Activated naive CD4-positive, alpha-beta T cell treated with anti-CD3 and anti-CD28 coated beads for 36 hours (primary cell): ENCODE results near the gene NTM. TPM values are rescaled to one million over a fixed set of nuclear protein-coding genes. Genes with fewer than 3 reads are reported as not detected.

Source experiments
- CTCF ChIA-PET: fragments of 350-600 bp; sonication (Branson Sonifier 250); formaldehyde crosslinking; loops from one replicate; lab custom pipeline; 2021; ENCODE audit warnings: antibody characterized with exemption; lab: Charles Lee
- DNase-seq: peaks from one replicate; pipeline ENCODE4 v3.0.0-alpha.2; 2020
- H3K27ac Mint-ChIP-seq: one replicate; pipeline ENCODE4 v1.8.0; 2021; ENCODE audit warnings: mild to moderate bottlenecking, mixed read lengths
- H3K27me3 Mint-ChIP-seq: one replicate; pipeline ENCODE4 v1.8.0; 2021; ENCODE audit warnings: low read depth, mixed read lengths
- H3K36me3 Mint-ChIP-seq: one replicate; pipeline ENCODE4 v1.8.0; 2021; ENCODE audit warnings: low read depth, mixed read lengths
- H3K4me1 Mint-ChIP-seq: one replicate; pipeline ENCODE4 v1.8.0; 2021; ENCODE audit warnings: low read depth, mixed read lengths
- H3K4me3 Mint-ChIP-seq: one replicate; pipeline ENCODE4 v1.8.0; 2021; ENCODE audit warnings: mild to moderate bottlenecking, moderate library complexity, mixed read lengths
- H3K9me3 Mint-ChIP-seq: one replicate; pipeline ENCODE4 v1.8.0; 2021; ENCODE audit warnings: mixed read lengths
- intact Hi-C: fragments of 100-400 bp; cut with micrococcal nuclease; formaldehyde crosslinking; loops from one replicate; pipeline ENCODE4 v1.15.1; 2023
- total RNA-seq, 2 experiments: library from RNA; stranded (reverse); gene quantifications; one replicate each; pipeline ENCODE4 v1.2.3, GENCODE V29; 2021

NTM gene
- total RNA-seq, 2 experiments from 2014 or later: not detected

DNA sequence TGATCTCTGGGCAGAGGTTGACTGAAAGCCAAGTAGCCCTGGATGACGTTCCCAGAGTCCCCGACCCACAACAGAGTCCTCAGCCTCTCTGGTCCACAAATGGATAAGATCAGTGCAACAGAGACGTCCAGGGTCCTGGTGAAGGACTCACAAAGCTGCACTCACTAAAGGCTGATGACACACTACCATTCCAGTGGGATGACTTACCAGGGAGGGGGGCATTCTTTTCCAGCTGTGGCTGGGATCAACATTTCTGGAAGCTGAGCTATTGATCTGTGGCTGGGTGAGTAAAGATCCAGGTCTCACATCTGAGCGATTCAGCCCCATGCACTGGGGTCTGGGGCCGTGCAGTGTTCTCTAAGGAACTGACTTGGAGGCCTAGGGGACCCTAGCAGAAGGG lies 296.2 kb downstream of the NTM start:
- Mint-ChIP-seq H3K36me3 (no peaks in the 10 kb centered on the region), H3K4me1 (peaks cover 3% of the 10 kb centered on the region), H3K27me3 (no peaks in the 10 kb centered on the region), H3K27ac (no peak overlapping the region), H3K4me3 (no peak overlapping the region), H3K9me3 (no peaks in the 10 kb centered on the region)
- intact Hi-C loops: no loop called here
- DNase-seq: no peak
- CTCF ChIA-PET: no interaction called here

DNA sequence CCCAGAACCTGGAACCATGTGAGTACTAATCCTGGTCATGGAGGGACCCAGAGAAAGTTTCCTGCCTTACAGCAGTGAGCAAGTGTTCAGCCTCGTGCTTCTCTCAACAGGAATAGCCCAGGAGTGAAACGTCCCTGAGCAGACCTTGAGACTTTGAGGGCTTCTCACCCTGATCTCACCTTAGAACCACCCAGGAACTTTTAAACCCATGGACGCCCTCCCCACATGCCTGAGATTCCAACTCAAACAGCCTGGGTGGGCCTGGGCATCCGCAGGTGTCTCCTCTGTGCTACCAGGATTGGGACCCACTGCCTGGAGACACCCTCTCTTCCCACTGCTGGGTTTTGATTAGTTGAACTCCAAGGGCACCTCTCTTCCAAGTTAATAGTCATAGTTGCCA lies 297.2 kb downstream of the NTM start:
- intact Hi-C loops: no loop called here
- Mint-ChIP-seq H3K27me3 (no peaks in the 10 kb centered on the region), H3K4me1 (peaks cover 3% of the 10 kb centered on the region), H3K4me3 (no peak overlapping the region), H3K9me3 (no peaks in the 10 kb centered on the region), H3K27ac (no peak overlapping the region), H3K36me3 (no peaks in the 10 kb centered on the region)
- DNase-seq: no peak
- CTCF ChIA-PET: interaction anchor here (2.3 kb wide), 1 partner anchor 10 kb away, joined by 6 read pairs; no protein-coding TSS in a partner anchor

DNA sequence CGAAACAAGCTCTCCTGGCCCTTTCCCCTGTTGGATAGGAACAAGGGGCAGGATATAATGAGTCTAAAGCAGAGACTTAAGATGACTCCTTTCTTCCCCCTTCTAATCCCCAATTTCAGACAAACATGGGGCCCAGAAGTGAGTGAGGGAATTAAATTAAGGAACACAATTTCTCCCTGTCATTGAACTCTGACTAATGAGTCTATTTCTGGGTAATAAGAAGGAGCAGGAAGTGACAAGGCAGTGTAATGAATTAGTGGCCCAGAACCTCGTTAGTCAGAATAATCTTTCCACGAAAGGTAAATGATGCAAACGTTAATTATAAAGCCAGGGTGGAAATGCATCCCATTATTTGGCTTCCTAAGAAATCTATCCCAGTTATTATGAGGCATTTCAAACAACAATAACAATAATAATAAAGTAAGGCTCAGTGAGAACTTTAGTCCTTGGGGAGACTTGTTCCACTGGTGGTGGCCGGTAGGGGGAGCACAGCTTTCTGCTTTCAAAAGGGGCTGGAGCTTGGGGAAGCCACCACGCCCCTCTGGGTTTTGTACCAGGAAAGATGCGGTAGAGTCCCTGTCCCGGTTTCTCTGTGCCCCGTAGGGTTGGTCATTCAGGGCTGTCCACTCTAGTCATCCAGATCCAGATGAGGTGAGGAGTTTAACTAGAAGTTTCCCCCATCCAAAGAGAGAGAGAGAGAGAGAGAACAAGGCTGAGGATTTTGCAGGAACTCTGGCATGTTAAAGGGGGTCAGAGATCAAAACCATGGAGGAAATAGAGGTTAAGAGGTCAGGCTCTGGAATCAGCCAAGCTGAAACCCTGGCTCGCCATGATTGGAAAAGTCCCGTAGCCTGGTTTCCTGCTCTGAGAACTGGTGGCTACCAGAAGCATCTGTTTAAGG lies 298.3 kb downstream of the NTM start:
- Mint-ChIP-seq H3K4me1 (peaks cover 3% of the 10 kb centered on the region), H3K27me3 (no peaks in the 10 kb centered on the region), H3K27ac (no peak overlapping the region), H3K9me3 (no peaks in the 10 kb centered on the region), H3K4me3 (no peak overlapping the region), H3K36me3 (no peaks in the 10 kb centered on the region)
- intact Hi-C loops: no loop called here
- peak; percentile 56 for DNase-seq
- CTCF ChIA-PET: interaction anchor here (1.1 to 2.3 kb wide), 4 partner anchors 9 to 512 kb away, joined by 3 to 6 read pairs (median 4); no protein-coding TSS in a partner anchor

DNA sequence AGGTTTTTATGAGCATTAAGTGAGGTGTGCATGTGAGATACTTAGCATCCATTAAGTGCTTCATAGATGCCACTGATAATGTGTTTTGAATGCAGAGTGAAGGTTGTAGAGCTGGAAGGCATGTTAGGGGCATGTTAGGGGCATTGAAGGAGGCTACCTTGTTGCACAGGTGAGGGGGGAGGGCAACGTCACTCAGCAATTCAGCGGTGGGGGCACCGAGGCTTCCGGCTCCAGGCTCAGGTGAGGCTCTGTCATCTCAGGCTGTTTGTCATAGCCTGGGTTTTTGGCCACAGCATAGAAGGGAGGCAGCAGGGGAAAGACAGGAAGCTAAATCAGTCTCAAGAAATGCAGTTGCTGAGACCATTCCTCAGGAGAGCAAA lies 299.0 kb downstream of the NTM start:
- intact Hi-C loops: no loop called here
- CTCF ChIA-PET: interaction anchor here (0.6 to 2.3 kb wide), 5 partner anchors 9 to 512 kb away, joined by 3 to 6 read pairs (median 3); no protein-coding TSS in a partner anchor
- no peaks in the 10 kb centered on the region for H3K36me3 Mint-ChIP-seq
- no peaks in the 10 kb centered on the region for H3K9me3 Mint-ChIP-seq
- H3K27me3 Mint-ChIP-seq: no peaks in the 10 kb centered on the region
- no peak for DNase-seq
- H3K27ac Mint-ChIP-seq: no peak overlapping the region
- H3K4me3 Mint-ChIP-seq: no peak overlapping the region
- H3K4me1 Mint-ChIP-seq: peaks cover 3% of the 10 kb centered on the region

DNA sequence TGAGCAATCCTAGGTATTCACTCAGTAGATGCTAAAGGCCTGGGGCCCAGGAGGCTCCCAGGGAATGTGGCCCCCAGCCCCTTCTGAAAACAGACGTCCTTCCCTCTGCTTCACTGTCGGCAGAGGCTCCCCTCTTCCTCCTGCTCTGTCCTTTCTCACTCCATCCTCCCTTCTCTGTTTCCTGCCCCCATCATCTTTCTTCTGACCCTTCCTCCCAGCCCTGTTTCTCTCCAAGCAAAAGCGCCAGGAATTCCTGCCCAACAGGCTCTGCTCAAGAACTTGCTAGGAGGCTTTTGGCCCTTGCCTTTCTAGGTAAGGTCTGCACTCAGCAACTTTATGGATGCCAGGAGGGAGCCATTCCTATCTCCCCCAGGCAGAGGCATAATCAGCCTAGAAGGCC lies 300.5 kb downstream of the NTM start:
- Mint-ChIP-seq H3K27me3 (no peaks in the 10 kb centered on the region), H3K9me3 (no peaks in the 10 kb centered on the region), H3K36me3 (no peaks in the 10 kb centered on the region), H3K4me3 (no peak overlapping the region), H3K27ac (no peak overlapping the region), H3K4me1 (peaks cover 3% of the 10 kb centered on the region)
- DNase-seq: no peak
- CTCF ChIA-PET: interaction anchor here (1.4 kb wide), 1 partner anchor 606 kb away, joined by 3 read pairs; no protein-coding TSS in a partner anchor
- intact Hi-C loops: loop anchor here (5.0 to 10.0 kb wide), 2 partner anchors 266 to 424 kb away; no protein-coding TSS in a partner anchor

DNA sequence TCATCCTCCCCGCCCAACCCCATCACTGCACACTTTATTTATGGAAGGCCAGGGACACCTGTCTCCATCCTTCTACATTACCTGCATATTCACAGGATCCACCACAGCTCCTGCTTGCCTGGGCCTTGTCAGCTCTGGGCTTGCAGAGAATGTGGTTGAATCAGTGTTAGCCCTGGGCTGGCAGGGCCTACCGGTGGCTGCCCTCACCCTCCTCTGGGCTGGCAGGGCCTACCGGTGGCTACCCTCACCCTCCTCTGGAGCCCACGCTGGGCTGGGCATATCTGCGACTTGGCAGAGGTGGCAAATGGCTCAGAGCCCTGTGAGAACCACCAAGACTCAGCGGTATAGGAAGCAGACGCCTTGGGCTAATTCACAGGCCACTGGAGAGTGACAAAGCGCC lies 300.9 kb downstream of the NTM start:
- H3K4me3 Mint-ChIP-seq: no peak overlapping the region
- H3K9me3 Mint-ChIP-seq: no peaks in the 10 kb centered on the region
- no peak for DNase-seq
- H3K27me3 Mint-ChIP-seq: peaks cover 2% of the 10 kb centered on the region
- H3K36me3 Mint-ChIP-seq: no peaks in the 10 kb centered on the region
- H3K27ac Mint-ChIP-seq: no peak overlapping the region
- CTCF ChIA-PET: interaction anchor here (0.6 to 1.4 kb wide), 2 partner anchors 138 to 606 kb away, joined by 3 read pairs; no protein-coding TSS in a partner anchor
- H3K4me1 Mint-ChIP-seq: peaks cover 3% of the 10 kb centered on the region
- intact Hi-C loops: loop anchor here (5.0 to 10.0 kb wide), 2 partner anchors 267 to 424 kb away; no protein-coding TSS in a partner anchor

DNA sequence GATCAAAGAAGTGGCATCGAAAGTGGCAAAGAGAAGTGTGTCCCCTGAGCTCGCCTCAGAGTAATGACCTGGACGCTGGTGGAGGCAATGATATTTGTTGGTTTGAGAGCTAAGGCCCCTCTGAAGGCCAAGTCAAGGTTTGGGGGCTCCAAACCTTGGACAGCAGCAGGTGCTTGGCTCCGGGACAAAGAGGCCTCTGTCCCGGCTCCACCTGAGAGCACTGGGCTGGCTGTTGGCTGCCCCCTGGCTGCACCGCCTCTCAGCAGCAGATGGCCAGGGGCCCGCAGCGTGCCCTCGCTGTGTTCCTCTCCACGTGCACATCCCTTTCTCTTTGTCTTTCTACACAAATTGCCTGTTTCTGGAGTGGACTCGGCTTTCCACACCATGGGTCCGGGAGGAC lies 301.3 kb downstream of the NTM start:
- Mint-ChIP-seq H3K36me3 (no peaks in the 10 kb centered on the region), H3K4me3 (no peak overlapping the region), H3K27me3 (peaks cover 3% of the 10 kb centered on the region), H3K27ac (no peak overlapping the region), H3K9me3 (no peaks in the 10 kb centered on the region), H3K4me1 (peaks cover 3% of the 10 kb centered on the region)
- DNase-seq: no peak
- CTCF ChIA-PET: interaction anchor here (0.6 to 1.4 kb wide), 2 partner anchors 138 to 607 kb away, joined by 3 read pairs; no protein-coding TSS in a partner anchor
- intact Hi-C loops: loop anchor here (5.0 to 10.0 kb wide), 2 partner anchors 267 to 424 kb away; no protein-coding TSS in a partner anchor

DNA sequence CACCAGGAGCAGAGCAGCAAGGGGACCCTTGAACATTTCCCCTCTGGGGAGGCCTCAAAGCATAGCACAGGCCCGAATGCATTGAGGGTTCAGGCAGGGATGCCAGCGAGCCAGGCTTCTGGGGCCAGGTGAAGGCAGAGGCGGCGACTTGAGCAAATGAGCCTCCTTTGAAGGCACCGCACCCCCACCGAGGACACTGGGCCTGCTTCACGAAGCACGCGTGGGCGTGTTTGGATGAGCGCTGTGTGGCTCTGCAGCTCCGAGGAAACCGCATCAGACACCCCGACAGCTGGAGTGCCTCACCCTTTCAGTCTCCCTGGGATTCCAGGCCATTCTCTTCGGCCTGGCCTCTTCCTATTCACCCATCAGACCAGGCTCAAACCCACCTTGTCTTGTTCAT lies 301.8 kb downstream of the NTM start:
- CTCF ChIA-PET: interaction anchor here (0.6 to 1.4 kb wide), 2 partner anchors 139 to 607 kb away, joined by 3 read pairs; no protein-coding TSS in a partner anchor
- Mint-ChIP-seq H3K36me3 (no peaks in the 10 kb centered on the region), H3K9me3 (no peaks in the 10 kb centered on the region), H3K4me1 (peaks cover 3% of the 10 kb centered on the region), H3K27ac (no peak overlapping the region), H3K4me3 (no peak overlapping the region), H3K27me3 (peaks cover 3% of the 10 kb centered on the region)
- DNase-seq: no peak
- intact Hi-C loops: loop anchor here (5.0 to 10.0 kb wide), 2 partner anchors 267 to 425 kb away; no protein-coding TSS in a partner anchor

DNA sequence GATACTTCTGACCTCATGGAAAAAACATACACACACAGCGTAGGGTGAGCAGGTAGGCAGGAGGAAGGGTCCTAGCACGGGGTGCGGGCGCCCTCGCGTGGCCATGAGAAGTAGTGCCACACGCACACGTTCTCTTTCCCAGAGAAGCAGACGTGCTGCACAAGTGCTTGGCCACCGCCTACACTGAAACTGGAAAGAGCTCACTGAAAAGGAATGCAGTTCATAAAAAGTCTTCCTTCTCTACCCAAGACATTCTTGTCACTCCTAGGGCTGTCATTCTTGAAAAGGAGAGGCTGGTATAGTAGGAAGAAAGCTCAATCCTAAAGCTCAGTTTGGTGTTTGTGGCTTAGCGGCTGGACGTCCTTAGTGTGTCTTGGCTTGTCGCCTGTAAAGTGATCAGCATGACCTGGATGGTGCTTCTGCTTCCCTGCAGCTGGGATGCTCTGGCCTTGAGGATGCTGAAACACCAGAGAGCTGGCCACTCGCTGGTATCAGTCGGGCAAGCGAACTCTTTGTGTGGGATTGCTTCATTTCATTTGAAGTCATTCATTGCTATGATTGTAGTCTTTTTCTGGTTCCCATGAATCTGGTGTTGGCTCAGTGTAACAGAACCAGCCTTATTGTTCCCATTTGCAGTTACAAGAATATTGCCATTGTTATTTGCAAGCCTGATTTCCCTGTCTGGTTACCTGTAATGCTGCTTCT lies 303.8 kb downstream of the NTM start:
- H3K9me3 Mint-ChIP-seq: no peaks in the 10 kb centered on the region
- CTCF ChIA-PET: interaction anchor here (0.6 to 1.9 kb wide), 15 partner anchors 9 to 609 kb away, joined by 3 to 17 read pairs (median 3); no protein-coding TSS in a partner anchor
- H3K4me1 Mint-ChIP-seq: no peaks in the 10 kb centered on the region
- no peak overlapping the region for H3K4me3 Mint-ChIP-seq
- peak; percentile 72 for DNase-seq
- intact Hi-C loops: loop anchor here (1.0 to 10.0 kb wide), 4 partner anchors 269 to 751 kb away; no protein-coding TSS in a partner anchor
- H3K27me3 Mint-ChIP-seq: peaks cover 3% of the 10 kb centered on the region
- no peaks in the 10 kb centered on the region for H3K36me3 Mint-ChIP-seq
- no peak overlapping the region for H3K27ac Mint-ChIP-seq

DNA sequence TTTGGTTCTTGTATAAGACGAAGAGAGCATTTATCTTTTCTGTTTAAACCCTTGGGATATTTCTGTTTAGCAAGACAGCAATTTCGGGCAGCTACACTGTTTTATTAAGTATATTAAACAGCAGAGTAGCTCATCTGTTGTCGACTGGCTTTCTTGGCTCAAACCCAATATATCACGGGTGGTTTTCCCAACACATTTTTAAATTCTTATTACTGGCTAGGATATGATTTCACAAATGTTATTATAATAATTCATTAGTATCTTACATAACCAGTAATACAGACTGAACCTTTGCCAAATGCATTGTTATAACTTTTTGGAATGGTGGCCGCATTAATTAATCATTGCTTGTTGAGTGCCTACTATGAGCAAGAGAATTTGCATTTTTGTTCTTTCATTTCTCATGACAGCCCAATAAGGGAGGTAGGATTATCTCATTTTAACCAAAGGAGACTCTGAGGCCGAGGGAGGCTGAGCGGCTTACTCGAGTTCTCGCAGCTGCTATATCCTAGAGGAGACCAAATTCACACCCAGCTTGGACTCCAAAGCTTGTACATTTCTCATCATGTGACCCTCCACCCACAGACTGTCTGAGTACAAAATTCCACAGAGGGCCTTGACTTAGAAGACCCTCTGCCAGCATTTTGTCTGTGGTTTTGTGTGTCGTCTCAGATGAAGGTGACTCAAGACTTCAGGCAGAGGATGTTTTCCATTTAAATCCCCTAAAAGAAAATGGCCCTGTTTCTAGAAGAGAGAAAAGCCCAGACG lies 304.9 kb downstream of the NTM start:
- Mint-ChIP-seq H3K27ac (no peak overlapping the region), H3K4me1 (no peaks in the 10 kb centered on the region), H3K27me3 (peaks cover 3% of the 10 kb centered on the region), H3K9me3 (no peaks in the 10 kb centered on the region), H3K4me3 (no peak overlapping the region), H3K36me3 (no peaks in the 10 kb centered on the region)
- intact Hi-C loops: loop anchor here (10.0 kb wide), 1 partner anchor 271 kb away; no protein-coding TSS in a partner anchor
- CTCF ChIA-PET: interaction anchor here (0.6 to 1.9 kb wide), 6 partner anchors 10 to 610 kb away, joined by 3 to 17 read pairs (median 4); no protein-coding TSS in a partner anchor
- no peak for DNase-seq

DNA sequence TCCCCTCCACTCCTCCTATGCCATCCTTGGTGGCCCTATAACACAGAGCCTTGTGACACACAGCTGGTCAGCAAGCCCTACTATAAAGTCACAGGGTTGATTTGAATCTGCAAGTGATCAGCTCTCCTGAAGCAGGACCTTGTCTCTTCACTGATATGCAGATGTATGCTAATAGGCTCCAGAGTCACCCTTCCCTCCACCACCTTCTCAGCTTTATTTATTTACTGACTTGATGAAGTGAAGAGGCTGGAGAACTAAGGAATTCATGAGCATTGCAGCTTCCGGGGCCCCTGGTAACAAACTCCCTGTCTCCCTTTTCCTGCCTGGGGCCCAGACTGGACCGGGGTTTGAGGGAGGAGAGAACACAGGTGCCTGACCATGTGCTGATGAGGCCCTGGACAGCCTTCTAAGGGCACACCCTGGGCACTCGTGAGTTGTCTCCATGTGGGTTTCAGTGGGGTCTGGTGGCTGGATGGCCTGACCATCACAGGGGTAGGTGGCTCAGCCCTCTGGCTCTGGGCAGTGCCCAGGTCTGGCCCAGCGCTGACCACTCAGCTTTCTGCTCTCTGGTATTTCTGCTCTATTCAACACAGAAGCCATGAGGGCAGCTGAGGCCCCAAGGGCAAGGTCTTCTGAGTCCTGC lies 307.5 kb downstream of the NTM start:
- H3K36me3 Mint-ChIP-seq: no peaks in the 10 kb centered on the region
- H3K9me3 Mint-ChIP-seq: no peaks in the 10 kb centered on the region
- H3K4me1 Mint-ChIP-seq: no peaks in the 10 kb centered on the region
- H3K4me3 Mint-ChIP-seq: no peak overlapping the region
- H3K27me3 Mint-ChIP-seq: peaks cover 3% of the 10 kb centered on the region
- no peak overlapping the region for H3K27ac Mint-ChIP-seq
- CTCF ChIA-PET: interaction anchor here (0.8 to 1.1 kb wide), 2 partner anchors 9 to 10 kb away, joined by 3 to 4 read pairs; no protein-coding TSS in a partner anchor
- DNase-seq: no peak
- intact Hi-C loops: loop anchor here (10.0 kb wide), 1 partner anchor 273 kb away; no protein-coding TSS in a partner anchor
